Activated T-cell treated with anti-CD3 and anti-CD28 coated beads, Interleukin-2, amount 50 U/mL, for 4 hours (primary cell): ENCODE measurements around the gene WAS. TPM values are rescaled to one million over a fixed set of nuclear protein-coding genes. Genes with fewer than 3 reads are reported as not detected.
"Not testable (repeated sequence)": the region's sequence is repeated elsewhere in the genome, so short reads cannot be mapped to it uniquely, and the experiment has no call there.

Experiments
- ATAC-seq, 2 donors: fragments of 200-7000 bp; cut with Tn5 transposase; one replicate each; pipeline ENCODE4 v1.10.0; 2021
- DNase-seq: peaks from one replicate; pipeline ENCODE4 v3.0.0-alpha.2; 2020
- H3K27me3 Mint-ChIP-seq: one replicate; pipeline ENCODE4 v1.8.0; 2021; ENCODE audit warnings: low read depth, mixed read lengths
- H3K36me3 Mint-ChIP-seq: one replicate; pipeline ENCODE4 v1.8.0; 2022; ENCODE audit warnings: mixed read lengths; ENCODE audit not compliant: insufficient read depth
- H3K4me1 Mint-ChIP-seq: one replicate; pipeline ENCODE4 v1.8.0; 2021; ENCODE audit warnings: low read depth, mixed read lengths
- H3K4me3 Mint-ChIP-seq: one replicate; pipeline ENCODE4 v1.8.0; 2021; ENCODE audit warnings: mild to moderate bottlenecking, moderate library complexity, mixed read lengths
- H3K9me3 Mint-ChIP-seq: one replicate; pipeline ENCODE4 v1.8.0; 2021; ENCODE audit warnings: mixed read lengths
- total RNA-seq, 3 donors: library from RNA; stranded (reverse); gene quantifications; one replicate each; pipeline ENCODE4 v1.2.1, GENCODE V29; 2021

The WAS gene
- total RNA-seq, 3 donors from 2014 or later, result 83.3 to 86.5 (median 86.2) TPM

DNA sequence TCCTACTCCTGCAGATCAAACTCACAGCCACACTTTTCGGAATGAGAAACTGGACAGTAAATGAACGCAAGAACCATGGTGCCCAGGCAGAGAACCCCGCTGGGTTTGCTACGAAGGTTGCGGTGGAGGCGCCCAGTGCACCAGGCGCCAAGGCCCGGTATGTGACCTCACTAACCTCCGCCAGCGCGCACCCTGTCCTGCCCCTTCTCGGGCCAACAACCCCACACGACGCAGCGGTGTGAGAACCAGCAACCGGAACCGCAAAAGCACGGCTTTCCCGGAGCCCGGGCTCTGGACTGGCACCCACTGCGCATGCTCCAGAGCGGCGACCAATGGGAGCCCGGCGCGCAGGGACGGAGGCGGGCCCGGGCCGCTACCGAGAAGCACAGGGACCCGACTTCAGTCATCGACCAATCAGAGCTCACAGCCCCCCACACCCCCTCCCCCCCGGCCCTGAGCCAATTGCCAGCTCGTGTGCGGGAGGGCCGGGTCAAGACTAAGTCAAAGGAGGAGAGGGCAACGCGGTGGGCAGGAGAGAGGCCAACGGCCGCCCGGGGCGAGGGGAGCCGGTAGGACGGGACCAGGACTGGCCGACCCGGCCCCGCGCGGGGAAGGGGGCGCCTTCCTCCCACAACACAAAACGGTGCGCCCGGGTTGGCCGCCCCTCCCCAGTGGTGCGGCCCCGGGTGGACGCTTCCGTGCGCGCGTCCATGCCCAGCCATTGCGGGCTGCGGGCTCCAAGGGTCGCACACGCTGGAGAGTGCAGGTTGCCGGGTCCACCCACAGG, 7.3 kb upstream of the WAS start:
- Mint-ChIP-seq H3K4me3 (peak overlapping the region; percentile 89), H3K27me3 (no peaks in the 10 kb centered on the region), H3K4me1 (peaks cover 17% of the 10 kb centered on the region)

GRCh38 chrX:48676893-48677270, 6.7 kb upstream of the WAS start:
- Mint-ChIP-seq H3K9me3 (no peaks in the 10 kb centered on the region), H3K4me1 (peaks cover 17% of the 10 kb centered on the region), H3K4me3 (peak overlapping the region; percentile 89), H3K36me3 (no peaks in the 10 kb centered on the region), H3K27me3 (no peaks in the 10 kb centered on the region)
- ATAC-seq, result peak; percentile 10 to 25
- DNase-seq, result no peak

More for the DNA sequence above, 7.3 kb upstream of the WAS start:
- DNase-seq (peak; percentile 83), ATAC-seq (peak; percentile 94 to 97)
- Mint-ChIP-seq H3K9me3 (no peaks in the 10 kb centered on the region), H3K36me3 (no peaks in the 10 kb centered on the region)

DNA sequence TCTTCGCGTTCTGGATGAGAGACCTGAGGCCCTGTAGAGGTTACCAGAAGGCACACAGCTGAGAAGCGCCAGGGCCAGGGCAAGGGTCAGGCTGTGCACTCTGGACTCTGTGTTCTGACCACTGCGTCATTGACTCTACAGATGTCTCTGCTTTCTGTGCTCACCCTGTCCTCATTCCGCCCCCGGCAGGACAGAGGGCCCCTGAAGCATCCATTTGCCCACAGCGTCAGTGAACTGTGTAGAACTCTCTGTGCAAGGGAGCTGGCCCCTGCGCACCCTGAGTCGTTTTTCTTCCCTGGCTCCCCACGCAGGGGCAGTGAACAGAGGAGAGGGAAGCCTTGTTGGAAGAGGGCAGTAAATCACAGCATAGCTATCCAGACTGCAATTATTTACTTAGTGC, 6.1 kb upstream of the WAS start:
- ATAC-seq (no peak), DNase-seq (no peak)
- Mint-ChIP-seq H3K4me3 (peak overlapping the region; percentile 89), H3K27me3 (no peaks in the 10 kb centered on the region), H3K36me3 (no peaks in the 10 kb centered on the region), H3K9me3 (no peaks in the 10 kb centered on the region), H3K4me1 (peaks cover 22% of the 10 kb centered on the region)

DNA sequence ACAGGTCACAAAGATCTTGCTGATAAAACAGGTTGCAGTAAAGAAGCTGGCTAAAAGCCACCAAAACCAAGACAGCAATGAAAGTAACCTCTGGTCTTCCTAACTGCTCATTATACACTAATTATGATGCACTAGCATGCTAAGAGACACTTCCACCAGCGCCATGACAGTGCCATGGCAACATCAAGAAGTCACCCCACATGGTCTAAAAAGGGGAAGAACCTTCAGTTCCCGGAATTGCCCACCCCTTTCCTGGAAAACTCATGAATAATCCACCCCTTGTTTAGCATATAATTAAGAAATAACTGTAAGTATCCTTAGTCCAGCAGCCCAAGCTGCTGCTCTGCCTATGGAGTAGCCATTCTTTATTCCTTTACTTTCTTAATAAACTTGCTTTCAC, 3.1 kb upstream of the WAS start:
- H3K27me3 Mint-ChIP-seq, ATAC-seq, H3K9me3 Mint-ChIP-seq, H3K4me3 Mint-ChIP-seq, H3K36me3 Mint-ChIP-seq, DNase-seq: not testable (repeated sequence)
- peaks cover 42% of the 10 kb centered on the region for H3K4me1 Mint-ChIP-seq

DNA sequence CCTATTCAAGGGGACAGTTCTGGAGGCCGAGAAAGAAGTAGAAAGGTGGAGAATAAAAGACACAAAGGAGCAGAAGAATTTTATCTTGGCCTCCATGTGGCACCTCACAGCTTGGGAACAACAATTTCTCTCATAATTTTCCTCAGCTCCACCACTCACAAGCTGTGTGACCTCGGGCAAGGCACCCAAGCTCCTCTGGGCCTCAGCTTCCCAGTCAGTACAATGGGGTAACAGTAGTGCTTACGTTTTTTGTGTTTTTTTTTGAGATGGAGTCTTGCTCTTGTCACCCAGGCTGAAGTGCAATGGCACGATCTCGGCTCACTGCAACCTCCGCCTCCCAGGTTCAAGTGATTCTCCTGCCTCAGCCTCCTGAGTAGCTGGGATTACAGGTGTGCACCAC, 2.7 kb upstream of the WAS start:
- H3K27me3 Mint-ChIP-seq, DNase-seq, H3K4me3 Mint-ChIP-seq, H3K36me3 Mint-ChIP-seq, H3K9me3 Mint-ChIP-seq, ATAC-seq: not testable (repeated sequence)
- peaks cover 45% of the 10 kb centered on the region for H3K4me1 Mint-ChIP-seq

- H3K36me3 Mint-ChIP-seq, result peaks cover 8% of the 10 kb centered on the region
- peak overlapping the region; percentile 29 for H3K4me3 Mint-ChIP-seq
- no peaks in the 10 kb centered on the region for H3K27me3 Mint-ChIP-seq
- ATAC-seq (no peak), DNase-seq (no peak)
- H3K9me3 Mint-ChIP-seq, result no peaks in the 10 kb centered on the region
- peaks cover 51% of the 10 kb centered on the region for H3K4me1 Mint-ChIP-seq
These were observed 1.9 kb upstream of the WAS start for GRCh38 chrX:48681539-48682183.

DNA sequence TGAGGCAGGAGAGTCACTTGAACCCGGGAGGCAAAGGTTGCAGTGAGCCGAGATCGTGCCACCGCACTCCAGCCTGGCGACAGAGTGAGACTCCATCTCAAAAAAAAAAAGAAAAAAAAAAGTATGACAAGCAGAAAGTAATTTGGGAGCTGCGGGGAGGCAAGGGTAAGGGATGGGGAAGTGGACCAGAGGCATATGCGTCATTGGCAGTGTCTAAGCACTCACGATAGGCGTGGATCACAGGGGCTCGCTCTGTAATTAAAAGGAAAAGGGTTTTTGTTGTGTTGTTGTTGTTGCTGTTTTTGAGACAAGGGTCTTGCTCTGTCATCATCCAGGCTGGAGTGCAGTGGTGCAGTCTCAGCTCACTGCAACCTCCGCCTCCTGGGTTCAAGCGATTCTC, 804 bp upstream of the WAS start:
- ATAC-seq, H3K27me3 Mint-ChIP-seq, DNase-seq, H3K9me3 Mint-ChIP-seq: not testable (repeated sequence)
- H3K4me1 Mint-ChIP-seq, result peaks cover 54% of the 10 kb centered on the region
- peaks cover 17% of the 10 kb centered on the region for H3K36me3 Mint-ChIP-seq
- H3K4me3 Mint-ChIP-seq, result peak overlapping the region; percentile 91

GRCh38 chrX:48684134-48684533, 535 bp downstream of the WAS start:
- Mint-ChIP-seq H3K4me3 (peak overlapping the region; percentile 91), H3K4me1 (peaks cover 51% of the 10 kb centered on the region), H3K36me3 (peaks cover 18% of the 10 kb centered on the region), H3K9me3 (no peaks in the 10 kb centered on the region), H3K27me3 (no peaks in the 10 kb centered on the region)
- no peak for ATAC-seq
- no peak for DNase-seq

GRCh38 chrX:48685416-48685815, 1.8 kb downstream of the WAS start:
- no peak for DNase-seq
- peaks cover 49% of the 10 kb centered on the region for H3K4me1 Mint-ChIP-seq
- peaks cover 18% of the 10 kb centered on the region for H3K36me3 Mint-ChIP-seq
- no peak for ATAC-seq
- H3K9me3 Mint-ChIP-seq, result no peaks in the 10 kb centered on the region
- H3K27me3 Mint-ChIP-seq, result no peaks in the 10 kb centered on the region
- H3K4me3 Mint-ChIP-seq, result peak overlapping the region; percentile 91

- DNase-seq, result no peak
- no peak for ATAC-seq
- Mint-ChIP-seq H3K36me3 (peaks cover 22% of the 10 kb centered on the region), H3K4me3 (no peak overlapping the region), H3K9me3 (no peaks in the 10 kb centered on the region), H3K27me3 (no peaks in the 10 kb centered on the region), H3K4me1 (peaks cover 32% of the 10 kb centered on the region)
These were observed 5.0 kb downstream of the WAS start for GRCh38 chrX:48688531-48689150.

- Mint-ChIP-seq H3K4me1 (peaks cover 30% of the 10 kb centered on the region), H3K36me3 (peaks cover 22% of the 10 kb centered on the region), H3K27me3 (no peaks in the 10 kb centered on the region), H3K9me3 (no peaks in the 10 kb centered on the region), H3K4me3 (no peak overlapping the region)
- ATAC-seq (no peak), DNase-seq (no peak)
These were observed 5.8 kb downstream of the WAS start for GRCh38 chrX:48689208-48689920.

GRCh38 chrX:48691746-48692145, 8.1 kb downstream of the WAS start:
- not testable (repeated sequence) for H3K4me3 Mint-ChIP-seq, H3K9me3 Mint-ChIP-seq, DNase-seq, ATAC-seq, H3K27me3 Mint-ChIP-seq
- Mint-ChIP-seq H3K4me1 (peaks cover 23% of the 10 kb centered on the region), H3K36me3 (peaks cover 13% of the 10 kb centered on the region)

GRCh38 chrX:48694776-48695533, 11.4 kb downstream of the WAS start:
- no peaks in the 10 kb centered on the region for H3K27me3 Mint-ChIP-seq
- H3K9me3 Mint-ChIP-seq, result no peaks in the 10 kb centered on the region
- H3K4me3 Mint-ChIP-seq, result peak overlapping the region; percentile 88
- no peak for ATAC-seq
- H3K4me1 Mint-ChIP-seq, result peaks cover 26% of the 10 kb centered on the region
- no peak for DNase-seq
- H3K36me3 Mint-ChIP-seq, result peaks cover 9% of the 10 kb centered on the region

GRCh38 chrX:48695534-48695896, 11.9 kb downstream of the WAS start:
- Mint-ChIP-seq H3K4me1 (peaks cover 26% of the 10 kb centered on the region), H3K4me3 (peak overlapping the region; percentile 88), H3K9me3 (no peaks in the 10 kb centered on the region), H3K27me3 (no peaks in the 10 kb centered on the region), H3K36me3 (peaks cover 9% of the 10 kb centered on the region)
- no peak for DNase-seq
- ATAC-seq, result no peak
